Nucleus accumbens (tissue), 56 donors: Measurements from ENCODE around the gene DNAL4.
A peak's percentile ranks its signal among the peaks of the same experiment; 100 is the strongest.

ENCODE experiments used
- DNase-seq, 56 donors: peaks; one replicate each; lab custom pipeline; 2025; lab: John Stamatoyannopoulos, UW

The DNAL4 gene

GRCh38 chr22:38788021-38788816 is 5.7 kb downstream of the DNAL4 start:
- DNase-seq, result peak in 9 of 56 donors; percentile 8 to 66 (median 19)

DNA sequence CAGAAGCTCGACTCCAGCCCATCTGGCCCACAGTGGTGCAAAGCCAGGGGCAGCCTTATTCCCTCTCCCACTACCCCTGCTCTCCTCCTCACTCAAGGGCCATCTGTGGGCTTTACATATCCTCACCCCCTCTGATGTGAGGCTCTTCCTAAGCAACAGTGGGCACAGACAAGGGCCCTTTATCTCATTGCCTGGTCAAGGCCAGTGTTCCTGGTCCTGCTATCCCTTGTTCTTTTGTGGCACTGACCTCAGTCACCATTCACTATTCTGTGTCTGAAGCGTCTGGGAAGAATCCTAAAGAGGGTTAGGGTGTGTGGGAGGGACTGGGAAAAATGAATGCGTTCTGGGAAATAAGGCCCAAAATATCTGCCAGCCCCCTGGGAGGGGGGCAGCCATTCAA is 7.3 kb downstream of the DNAL4 start:
- no peak for DNase-seq

- DNase-seq, result no peak
These were observed 9.1 kb downstream of the DNAL4 start for GRCh38 chr22:38784856-38785255.

DNA sequence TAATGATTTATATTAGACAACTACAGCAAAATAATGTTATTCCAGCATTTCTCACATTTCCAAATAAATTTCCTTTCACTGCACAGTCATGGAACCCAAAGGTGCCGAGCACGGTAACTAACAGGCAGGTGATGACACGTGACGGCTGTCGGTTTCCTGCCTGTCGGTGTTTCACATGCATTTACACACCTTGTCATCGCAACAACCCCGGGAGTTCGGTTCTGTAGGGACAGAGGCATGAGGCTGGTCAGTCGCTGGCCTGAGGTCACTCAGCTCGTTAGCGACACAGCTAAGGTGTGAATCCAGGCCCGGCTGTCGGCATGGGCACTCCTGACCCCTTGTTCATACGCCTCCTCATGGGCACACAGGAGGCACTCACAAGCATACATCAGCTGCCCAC is 9.9 kb downstream of the DNAL4 start:
- no peak for DNase-seq

GRCh38 chr22:38783095-38783615 is 10.8 kb downstream of the DNAL4 start:
- peak in 2 of 56 donors; percentile 14 to 31 for DNase-seq

GRCh38 chr22:38782402-38783094 is 11.4 kb downstream of the DNAL4 start:
- DNase-seq, result peak in 12 of 56 donors; percentile 5 to 62 (median 26)

DNA sequence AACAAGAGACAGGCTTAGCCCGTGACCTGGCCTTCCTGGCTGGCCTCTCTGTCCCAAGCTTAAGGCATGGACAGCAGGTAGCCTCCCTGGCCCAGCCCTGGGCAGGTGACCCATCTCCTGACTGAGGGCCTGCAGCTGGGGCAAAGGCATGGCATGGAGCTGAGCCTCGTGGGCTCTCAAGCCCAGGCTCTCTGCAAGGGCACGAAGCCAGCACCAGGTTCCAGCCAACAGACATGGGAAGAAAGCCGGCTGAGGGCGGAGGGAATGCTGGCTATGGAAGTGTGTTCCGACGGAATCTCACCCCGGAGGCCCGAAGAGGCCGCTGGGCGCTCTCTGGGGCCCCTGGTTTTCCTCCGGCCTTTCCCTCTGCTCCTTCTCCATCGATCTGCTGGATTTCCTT is 12.9 kb downstream of the DNAL4 start:
- peak in 8 of 56 donors; percentile 11 to 71 (median 38) for DNase-seq

GRCh38 chr22:38777087-38777671 is 16.8 kb downstream of the DNAL4 start:
- peak in 23 of 56 donors; percentile 15 to 72 (median 34) for DNase-seq

DNA sequence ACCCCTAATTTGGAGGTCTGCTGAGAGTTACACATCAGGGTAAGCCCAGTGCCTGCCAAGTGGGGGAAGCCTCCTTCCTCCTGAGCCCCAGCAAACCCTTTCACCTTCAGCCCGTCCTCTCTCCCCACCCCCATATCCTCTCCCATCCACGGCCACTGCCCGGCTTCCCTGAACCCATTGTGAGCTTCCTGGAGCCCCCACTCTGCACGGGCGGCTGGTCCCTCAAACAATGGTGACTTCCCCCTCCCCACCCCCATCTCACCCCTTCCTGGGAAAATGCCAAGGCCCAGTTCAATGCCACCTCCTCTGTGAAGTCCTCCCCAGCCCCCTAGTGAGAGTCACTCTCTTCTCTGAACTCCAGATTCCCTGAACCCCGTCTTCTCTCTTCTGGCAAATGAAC is 17.9 kb downstream of the DNAL4 start:
- DNase-seq, result no peak

DNA sequence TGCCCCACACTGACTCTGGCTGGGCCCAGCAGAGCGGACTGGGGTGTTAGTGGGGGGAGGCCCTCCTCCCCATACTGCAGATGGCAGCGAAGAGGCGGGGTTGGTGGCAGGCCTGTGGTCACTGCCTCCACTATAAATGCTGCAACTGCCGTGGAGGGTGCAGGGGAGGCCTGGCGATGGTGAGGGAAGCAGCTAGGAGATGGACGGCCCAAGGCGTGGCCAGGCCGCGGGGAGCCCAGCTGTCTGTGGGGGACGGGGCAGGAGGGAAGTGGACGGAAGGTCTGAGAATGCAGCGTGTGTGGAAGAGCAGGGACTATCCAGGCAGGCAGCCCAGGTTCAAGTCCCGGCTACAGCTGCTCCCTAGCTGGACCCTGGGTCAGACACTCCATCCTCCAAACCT is 18.3 kb downstream of the DNAL4 start:
- DNase-seq, result no peak

DNA sequence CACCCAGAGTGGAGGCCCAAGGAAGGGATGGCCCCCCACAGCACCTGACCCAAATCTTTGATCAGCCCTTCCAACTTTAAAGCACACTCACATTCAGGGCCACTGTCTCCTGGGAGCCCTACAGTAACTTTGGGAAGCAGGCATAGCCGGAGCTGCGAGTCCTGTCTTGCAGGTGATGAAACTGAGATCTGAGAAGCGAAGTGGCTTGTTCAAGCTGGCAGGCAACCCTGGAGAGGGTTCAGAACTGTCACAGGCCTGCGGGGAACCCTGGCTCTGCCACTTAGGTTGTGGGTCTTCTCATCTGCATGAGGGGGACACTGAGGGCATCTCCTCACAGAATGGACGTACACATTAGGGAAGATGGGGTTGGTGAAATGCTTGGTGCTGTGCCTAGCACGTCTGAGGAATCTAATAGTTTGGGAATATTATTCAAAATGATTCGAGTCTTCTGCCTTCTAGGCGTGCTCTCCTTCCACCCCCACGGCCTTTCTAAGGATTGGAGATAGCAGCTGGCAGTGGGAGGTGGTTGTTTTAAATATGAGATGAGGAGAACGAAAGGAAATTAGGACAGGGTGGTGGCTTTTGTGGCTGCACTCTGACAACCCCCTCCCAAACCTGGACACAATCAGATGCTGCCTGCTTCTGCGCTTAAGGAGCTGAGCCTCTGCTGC is 19.3 kb downstream of the DNAL4 start:
- peak in 14 of 56 donors; percentile 18 to 59 (median 24) for DNase-seq

GRCh38 chr22:38773363-38773946 is 20.5 kb downstream of the DNAL4 start:
- no peak for DNase-seq

DNA sequence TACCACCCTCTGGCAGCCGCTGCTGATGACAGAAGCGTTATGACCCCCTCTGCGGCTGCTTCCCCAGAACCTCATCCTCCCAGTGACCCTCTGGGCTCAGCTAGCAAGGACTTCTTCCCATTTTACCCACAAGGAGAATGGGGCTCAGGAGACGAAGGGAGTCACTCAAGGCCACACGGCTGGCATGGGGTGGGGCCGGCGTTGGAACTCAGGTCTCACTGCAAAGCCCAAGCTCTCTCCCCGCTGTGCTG is 21.4 kb downstream of the DNAL4 start:
- DNase-seq, result no peak

GRCh38 chr22:38770257-38770949 is 23.5 kb downstream of the DNAL4 start:
- no peak for DNase-seq

DNA sequence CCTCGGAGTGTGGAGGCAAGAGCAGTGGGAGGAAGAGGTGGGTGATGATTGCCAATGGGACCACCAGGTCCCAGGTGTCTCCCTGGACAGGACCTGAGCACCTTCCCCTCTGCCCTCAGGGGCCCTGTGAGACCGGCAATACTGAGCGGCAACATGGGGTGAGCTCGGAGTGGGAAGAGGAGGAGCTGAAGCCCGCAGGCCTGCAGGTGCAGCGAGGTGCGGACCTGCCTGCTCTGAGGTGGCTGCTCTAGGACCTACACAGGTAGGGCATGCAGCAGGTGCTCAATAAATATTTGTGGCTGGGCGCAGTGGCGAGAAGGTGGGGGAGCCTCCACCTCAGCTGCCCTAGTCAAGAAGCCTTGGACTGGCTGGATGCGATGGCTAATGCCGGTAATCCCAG is 25.9 kb downstream of the DNAL4 start:
- no peak for DNase-seq

- DNase-seq, result no peak
These were observed 26.6 kb downstream of the DNAL4 start for GRCh38 chr22:38767313-38767712.

DNA sequence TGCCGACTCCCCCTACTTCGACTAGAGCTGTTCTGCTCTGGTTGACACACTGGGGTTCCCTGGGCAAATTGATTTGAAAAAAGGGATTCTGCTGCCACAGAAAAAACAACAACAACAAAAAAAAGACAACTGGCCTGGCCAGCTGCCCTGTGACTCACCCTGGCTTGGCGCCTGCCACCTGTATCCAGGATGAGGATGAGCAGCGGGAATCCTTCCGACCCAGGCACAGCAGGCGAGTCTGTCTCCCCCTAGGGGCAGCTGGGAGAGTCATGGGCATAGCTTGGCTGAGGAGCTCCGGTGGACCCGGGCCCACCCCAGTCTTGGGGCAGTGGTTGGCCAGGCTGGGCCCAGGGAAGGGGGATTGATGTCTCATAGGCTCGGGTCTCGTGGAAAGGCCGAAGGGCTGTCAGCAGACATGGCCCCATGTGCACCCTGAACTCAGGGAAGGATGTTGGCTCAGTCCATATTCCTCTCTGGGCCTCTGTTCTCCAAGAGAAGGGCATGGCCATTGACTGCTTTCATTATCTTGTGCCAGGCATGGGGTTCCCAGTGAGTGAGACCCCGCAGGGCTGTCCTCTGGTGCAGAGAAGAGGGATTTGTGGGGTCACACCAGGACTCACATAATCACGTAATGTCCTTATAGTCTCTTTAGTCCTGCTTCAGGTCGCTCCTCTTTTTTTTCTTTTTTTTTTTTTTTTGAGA is 27.7 kb downstream of the DNAL4 start:
- peak in 47 of 56 donors; percentile 16 to 84 (median 47) for DNase-seq

- DNase-seq, result peak in 18 of 56 donors; percentile 25 to 51 (median 38)
These were observed 31.4 kb downstream of the DNAL4 start for GRCh38 chr22:38762551-38762983.
